ENCODE measurements around the gene FLOT1.

Gene FLOT1

GRCh38 chr6:30781395-30781742, 38.9 kb upstream of the FLOT1 start:
- TF ChIP-seq CTCF (conservative IDR thresholded peaks at IDR 0.05; ENCODE audit: low read length) = no peak
- peak overlapping the region; percentile 35 for H3K4me3 ChIP-seq (ENCODE audit: low read length)
- DNase-seq (ENCODE audit: low read depth) = no peak

- no peak overlapping the region for H3K4me3 ChIP-seq (ENCODE audit: low read length)
- no peak for DNase-seq (ENCODE audit: low read depth)
- no peak for TF ChIP-seq CTCF (conservative IDR thresholded peaks at IDR 0.05; ENCODE audit: low read length)
These were observed 38.1 kb upstream of the FLOT1 start for GRCh38 chr6:30780642-30780920.

GRCh38 chr6:30779850-30780641, 37.6 kb upstream of the FLOT1 start:
- H3K4me3 ChIP-seq (ENCODE audit: low read length) = no peak overlapping the region
- TF ChIP-seq CTCF (conservative IDR thresholded peaks at IDR 0.05; ENCODE audit: low read length) = no peak
- no peak for DNase-seq (ENCODE audit: low read depth)

- H3K4me3 ChIP-seq (ENCODE audit: low read length) = no peak overlapping the region
- DNase-seq (ENCODE audit: low read depth) = no peak
- TF ChIP-seq CTCF (conservative IDR thresholded peaks at IDR 0.05; ENCODE audit: low read length) = no peak
These were observed 35.6 kb upstream of the FLOT1 start for GRCh38 chr6:30778001-30778635.

- TF ChIP-seq CTCF (conservative IDR thresholded peaks at IDR 0.05; ENCODE audit: low read length) = no peak
- no peak overlapping the region for H3K4me3 ChIP-seq (ENCODE audit: low read length)
- DNase-seq (ENCODE audit: low read depth) = no peak
These were observed 34.6 kb upstream of the FLOT1 start for GRCh38 chr6:30777155-30777485.

GRCh38 chr6:30776390-30777154, 34.1 kb upstream of the FLOT1 start:
- H3K4me3 ChIP-seq (ENCODE audit: low read length) = no peak overlapping the region
- TF ChIP-seq CTCF (conservative IDR thresholded peaks at IDR 0.05; ENCODE audit: low read length) = no peak
- no peak for DNase-seq (ENCODE audit: low read depth)

GRCh38 chr6:30775104-30775503, 32.6 kb upstream of the FLOT1 start:
- TF ChIP-seq CTCF (conservative IDR thresholded peaks at IDR 0.05; ENCODE audit: low read length) = no peak

More at GRCh38 chr6:30775104-30775503, 32.6 kb upstream of the FLOT1 start:
- no peak overlapping the region for H3K4me3 ChIP-seq (ENCODE audit: low read length)
- DNase-seq (ENCODE audit: low read depth) = no peak
